ENCODE data around the gene XPO5.

DNA sequence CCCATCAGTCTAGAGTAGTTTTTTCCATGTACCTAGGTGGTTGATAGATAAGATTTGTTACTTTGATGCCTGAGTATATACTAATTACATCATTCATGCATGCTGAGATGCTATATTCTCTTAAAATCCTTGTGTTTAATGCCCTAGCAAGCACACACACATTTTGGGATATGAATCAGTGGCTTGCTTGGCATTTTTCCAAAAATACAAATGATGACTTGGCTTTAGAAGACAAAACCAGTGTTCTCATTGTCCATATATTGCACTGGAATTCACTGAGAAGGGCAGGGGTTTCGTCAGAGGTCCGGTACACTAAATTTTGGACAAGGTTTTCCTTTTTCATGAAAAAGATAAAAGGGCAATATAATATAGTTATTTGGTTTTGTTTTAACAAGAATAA, 28.3 kb upstream of the XPO5 start:
- TF ChIP-seq, protein P1, sequence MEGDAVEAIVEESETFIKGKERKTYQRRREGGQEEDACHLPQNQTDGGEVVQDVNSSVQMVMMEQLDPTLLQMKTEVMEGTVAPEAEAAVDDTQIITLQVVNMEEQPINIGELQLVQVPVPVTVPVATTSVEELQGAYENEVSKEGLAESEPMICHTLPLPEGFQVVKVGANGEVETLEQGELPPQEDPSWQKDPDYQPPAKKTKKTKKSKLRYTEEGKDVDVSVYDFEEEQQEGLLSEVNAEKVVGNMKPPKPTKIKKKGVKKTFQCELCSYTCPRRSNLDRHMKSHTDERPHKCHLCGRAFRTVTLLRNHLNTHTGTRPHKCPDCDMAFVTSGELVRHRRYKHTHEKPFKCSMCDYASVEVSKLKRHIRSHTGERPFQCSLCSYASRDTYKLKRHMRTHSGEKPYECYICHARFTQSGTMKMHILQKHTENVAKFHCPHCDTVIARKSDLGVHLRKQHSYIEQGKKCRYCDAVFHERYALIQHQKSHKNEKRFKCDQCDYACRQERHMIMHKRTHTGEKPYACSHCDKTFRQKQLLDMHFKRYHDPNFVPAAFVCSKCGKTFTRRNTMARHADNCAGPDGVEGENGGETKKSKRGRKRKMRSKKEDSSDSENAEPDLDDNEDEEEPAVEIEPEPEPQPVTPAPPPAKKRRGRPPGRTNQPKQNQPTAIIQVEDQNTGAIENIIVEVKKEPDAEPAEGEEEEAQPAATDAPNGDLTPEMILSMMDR (IDR thresholded peaks at IDR 0.05; ENCODE audit: low read depth, low read length, poor library complexity, severe bottlenecking): no peak
- TF ChIP-seq EZH2phosphoT487 (IDR thresholded peaks at IDR 0.05; ENCODE audit: borderline replicate concordance, low read length): no peak
